A549 (cell line): ENCODE measurements around the gene RBMS3. TPM values are rescaled to one million over a fixed set of nuclear protein-coding genes. Genes with fewer than 3 reads are reported as not detected.

Experiments used
- ATAC-seq, 2 experiments: fragments of 200-7000 bp in 1 of 2; fragments of >200 bp in 1 of 2; cut with Nextera tagmentation in 1 of 2; cut with Tn5 transposase in 1 of 2; 3 replicates each; pipeline versions ENCODE4 v1.8.0 to v1.9.1; 2018 to 2020; ENCODE audit warnings: mild to moderate bottlenecking in 1 of 2, moderate library complexity in 1 of 2
- CTCF ChIA-PET: fragments of 300-600 bp; sonication (Branson Sonifier 250); formaldehyde crosslinking; extraction: SDS; loops from one replicate; lab custom pipeline; 2021; ENCODE audit warnings: antibody characterized with exemption, inconsistent platforms; lab: Yijun Ruan, JAX
- POLR2A ChIA-PET: fragments of 350-600 bp; formaldehyde crosslinking; extraction: SDS; loops from one replicate; lab custom pipeline; 2021; ENCODE audit warnings: antibody characterized with exemption, inconsistent platforms; lab: Yijun Ruan, JAX
- DNase-seq, 2 experiments: peaks; one replicate each; pipeline versions ENCODE4 v3.0.0 to v3.0.0-alpha.2; 2011 to 2016; ENCODE audit warnings: low read depth in 1 of 2, low spot score in 1 of 2
- FAIRE-seq: peaks from 2 replicates; lab custom pipeline; 2011; peaks lifted over from hg19 to GRCh38; lab: Jason Lieb, UNC
- H3K27ac ChIP-seq, 2 experiments: fragments of >200 bp; sonication (Bioruptor Twin); formaldehyde crosslinking; 3 replicates each; pipeline ENCODE4 v1.5.1; 2016 to 2017
- H3K4me1 ChIP-seq: fragments of >200 bp; sonication (Bioruptor Twin); formaldehyde crosslinking; 3 replicates; pipeline ENCODE4 v1.6.1; 2016
- H3K4me2 ChIP-seq: fragments of >200 bp; sonication (Bioruptor Twin); formaldehyde crosslinking; 3 replicates; pipeline ENCODE4 v1.6.1; 2016
- H3K4me3 ChIP-seq: fragments of >200 bp; sonication (Bioruptor Twin); formaldehyde crosslinking; 3 replicates; pipeline ENCODE4 v1.5.1; 2016
- H3K9me3 ChIP-seq: fragments of >200 bp; sonication (Bioruptor Twin); formaldehyde crosslinking; 3 replicates; pipeline ENCODE4 v1.6.1; 2016
- CTCF ChIP-seq: fragments of >200 bp; sonication (Bioruptor Twin); formaldehyde crosslinking; IDR thresholded peaks from 3 replicates; pipeline ENCODE4 v1.5.1; 2016
- EHMT2 ChIP-seq: fragments of 200-600 bp; sonication (generic); IDR thresholded peaks from 2 replicates; pipeline ENCODE4 v1.6.1; 2016; ENCODE audit warnings: antibody characterized with exemption, low read depth, mild to moderate bottlenecking, moderate library complexity
- FOSL2 ChIP-seq, 2 experiments: fragments of 450-650 bp in 1 of 2; fragments of >200 bp in 1 of 2; sonication (Bioruptor Twin) in 1 of 2; formaldehyde crosslinking; IDR thresholded peaks; 2 replicates each; pipeline versions ENCODE4 v1.5.0 to v1.6.1; 2016 to 2020; ENCODE audit warnings: mild to moderate bottlenecking in 1 of 2, moderate library complexity in 1 of 2
- HES2 ChIP-seq: fragments of >200 bp; sonication (Bioruptor Twin); formaldehyde crosslinking; IDR thresholded peaks from 2 replicates; pipeline ENCODE4 v1.6.1; 2016
- HOXA7 ChIP-seq: fragments of 250-450 bp; sonication (Bioruptor Pico); IDR thresholded peaks from 2 replicates; pipeline ENCODE4 v1.5.0; 2020; ENCODE audit warnings: mild to moderate bottlenecking, moderate library complexity
- HOXB13 ChIP-seq: fragments of 250-450 bp; sonication (Bioruptor Pico); IDR thresholded peaks from 2 replicates; pipeline ENCODE4 v1.5.0; 2020; ENCODE audit warnings: low read depth, mild to moderate bottlenecking, moderate library complexity
- KDM5A ChIP-seq: fragments of 200-600 bp; sonication (generic); IDR thresholded peaks from 2 replicates; pipeline ENCODE4 v1.6.1; 2016; ENCODE audit warnings: antibody characterized with exemption, mild to moderate bottlenecking
- MAZ ChIP-seq: fragments of 150-350 bp; IDR thresholded peaks from 2 replicates; pipeline ENCODE4 v1.6.1; 2014; ENCODE audit warnings: antibody characterized with exemption, low read depth, low read length, borderline replicate concordance
- NR3C1 ChIP-seq: fragments of >200 bp; sonication (Bioruptor Twin); formaldehyde crosslinking; IDR thresholded peaks from 3 replicates; pipeline ENCODE4 v1.6.1; 2017
- PHF8 ChIP-seq: fragments of 200-600 bp; sonication (generic); IDR thresholded peaks from 2 replicates; pipeline ENCODE4 v1.6.1; 2016; ENCODE audit warnings: low read depth, mild to moderate bottlenecking, antibody characterized with exemption, moderate library complexity, borderline replicate concordance
- REST ChIP-seq: fragments of 200-600 bp; sonication (generic); IDR thresholded peaks from 2 replicates; pipeline ENCODE4 v1.6.1; 2016; ENCODE audit warnings: antibody characterized with exemption, mild to moderate bottlenecking, moderate library complexity
- RNF2 ChIP-seq: fragments of 200-600 bp; sonication (generic); IDR thresholded peaks from 2 replicates; pipeline ENCODE4 v1.6.1; 2016; ENCODE audit warnings: low read depth, mild to moderate bottlenecking, antibody characterized with exemption, moderate library complexity, borderline replicate concordance
- WGBS: methylation state at CpG from one replicate; pipeline ENCODE4 v1.1.6; 2017; ENCODE audit errors: missing lambda C conversion rate; 5-methylcytosine and 5-hydroxymethylcytosine counted together
- polyA plus RNA-seq, 4 experiments: library from polyadenylated mRNA; depleted of rRNA in 3 of 4; stranded (reverse); fragments of >200 nt; fragmentation: RNase III in 1 of 4; extraction: RNeasy Plus Mini Kit Qiagen cat#74134 plus additional on column Dnase treatment in 1 of 4; gene quantifications; 2 replicates in 3 of 4; 3 replicates in 1 of 4; pipeline ENCODE4 v1.2.3, GENCODE V29; 2011 to 2017

RBMS3 gene
- polyA plus RNA-seq, 2 of the 4 experiments (the other 2 are of a cell fraction): 0.92 to 4.1 TPM

GRCh38 chr3:29576675-29577074 is 295.8 kb downstream of the RBMS3 start (continued):
- TF ChIP-seq REST: no peak

GRCh38 chr3:29577250-29577649 is 296.4 kb downstream of the RBMS3 start:
- ChIA-PET CTCF (no interaction called here), POLR2A (no interaction called here)
- no peak overlapping the region for H3K4me2 ChIP-seq
- FAIRE-seq (no peak), DNase-seq (no peak), ATAC-seq (no peak)
- TF ChIP-seq HES2: no peak
- TF ChIP-seq MAZ: no peak
- TF ChIP-seq HOXB13 (CRISPR knock-in tag): no peak
- TF ChIP-seq FOSL2 (IDR thresholded peaks at IDR 0.05): no peak
- no peak for TF ChIP-seq FOSL2 (CRISPR knock-in tag; IDR thresholded peaks at IDR 0.05)
- no peaks in the 10 kb centered on the region for H3K9me3 ChIP-seq
- H3K4me3 ChIP-seq: no peak overlapping the region
- no peak overlapping the region for H3K27ac ChIP-seq
- 0 out of 3 replicates have a peak, but pooled peaks cover 7% of the 10 kb centered on the region for H3K4me1 ChIP-seq
- 50% methylated on average over 1 of the region's 2 CpGs for WGBS

GRCh38 chr3:29581311-29581710 is 300.4 kb downstream of the RBMS3 start:
- H3K4me3 ChIP-seq: no peak overlapping the region
- no peak; a peak in 1 of 6 replicates for ATAC-seq
- no peak overlapping the region for H3K27ac ChIP-seq
- POLR2A ChIA-PET: no interaction called here
- DNase-seq: no peak
- H3K9me3 ChIP-seq: no peaks in the 10 kb centered on the region
- FAIRE-seq: no peak
- CTCF ChIA-PET: no interaction called here
- H3K4me2 ChIP-seq: no peak overlapping the region
- TF ChIP-seq HOXA7 (CRISPR knock-in tag): no peak
- TF ChIP-seq CTCF: no peak
- TF ChIP-seq KDM5A: no peak
- TF ChIP-seq EHMT2: no peak
- no peak for TF ChIP-seq NR3C1
- TF ChIP-seq REST: no peak
- no peak for TF ChIP-seq HOXB13 (CRISPR knock-in tag)
- TF ChIP-seq PHF8: no peak
- TF ChIP-seq RNF2: no peak
- 59% methylated on average over 1 of the region's 1 CpG for WGBS
- 0 out of 3 replicates have a peak, but pooled peaks cover 7% of the 10 kb centered on the region for H3K4me1 ChIP-seq
